ENCODE data around the gene TTLL11.
"Not testable (repeated sequence)": the region's sequence is repeated elsewhere in the genome, so short reads cannot be mapped to it uniquely, and the experiment has no call there.

GRCh38 chr9:121794334-121794733, 298.8 kb downstream of the TTLL11 start:
- TF ChIP-seq, protein P1, sequence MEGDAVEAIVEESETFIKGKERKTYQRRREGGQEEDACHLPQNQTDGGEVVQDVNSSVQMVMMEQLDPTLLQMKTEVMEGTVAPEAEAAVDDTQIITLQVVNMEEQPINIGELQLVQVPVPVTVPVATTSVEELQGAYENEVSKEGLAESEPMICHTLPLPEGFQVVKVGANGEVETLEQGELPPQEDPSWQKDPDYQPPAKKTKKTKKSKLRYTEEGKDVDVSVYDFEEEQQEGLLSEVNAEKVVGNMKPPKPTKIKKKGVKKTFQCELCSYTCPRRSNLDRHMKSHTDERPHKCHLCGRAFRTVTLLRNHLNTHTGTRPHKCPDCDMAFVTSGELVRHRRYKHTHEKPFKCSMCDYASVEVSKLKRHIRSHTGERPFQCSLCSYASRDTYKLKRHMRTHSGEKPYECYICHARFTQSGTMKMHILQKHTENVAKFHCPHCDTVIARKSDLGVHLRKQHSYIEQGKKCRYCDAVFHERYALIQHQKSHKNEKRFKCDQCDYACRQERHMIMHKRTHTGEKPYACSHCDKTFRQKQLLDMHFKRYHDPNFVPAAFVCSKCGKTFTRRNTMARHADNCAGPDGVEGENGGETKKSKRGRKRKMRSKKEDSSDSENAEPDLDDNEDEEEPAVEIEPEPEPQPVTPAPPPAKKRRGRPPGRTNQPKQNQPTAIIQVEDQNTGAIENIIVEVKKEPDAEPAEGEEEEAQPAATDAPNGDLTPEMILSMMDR (IDR thresholded peaks at IDR 0.05) = not testable (repeated sequence)
- not testable (repeated sequence) for TF ChIP-seq POLR2A (IDR thresholded peaks at IDR 0.05)

All from uterus (tissue), 2 donors.